Sciatic nerve (tissue), 2 donors: ENCODE measurements around the gene PTPRJ. TPM values are rescaled to one million over a fixed set of nuclear protein-coding genes. Genes with fewer than 3 reads are reported as not detected.
"Not testable (repeated sequence)": the region's sequence is repeated elsewhere in the genome, so short reads cannot be mapped to it uniquely, and the experiment has no call there.

Experiments used
- ATAC-seq: fragments of 200-7000 bp; cut with Tn5 transposase; one replicate; pipeline ENCODE4 v1.9.1; 2020; ENCODE audit warnings: mild to moderate bottlenecking, moderate library complexity
- DNase-seq: peaks from one replicate; pipeline ENCODE4 v3.0.0-alpha.2; 2020; ENCODE audit warnings: low spot score
- intact Hi-C: fragments of 100-400 bp; cut with DNase I; formaldehyde crosslinking; loops from one replicate; pipeline ENCODE4 v1.14.2; 2022
- total RNA-seq: library from RNA; stranded (reverse); fragmentation: NEBNext Ultra II Directional; extraction: Animal tissue kit (Norgen Biotek cat#: 25700); gene quantifications from one replicate; pipeline ENCODE4 v1.2.1, GENCODE V29; 2021
- donor health status: DM: no; HTN: no; CAD: no.
- donor health status: DM: no; HTN: no; CAD: no.

Gene PTPRJ
- total RNA-seq, 1 donor from 2014 or later, result 35.1 TPM

GRCh38 chr11:48123254-48123875 lies 143.0 kb downstream of the PTPRJ start:
- DNase-seq (no peak), ATAC-seq (no peak)
- intact Hi-C loops, result no loop called here

DNA sequence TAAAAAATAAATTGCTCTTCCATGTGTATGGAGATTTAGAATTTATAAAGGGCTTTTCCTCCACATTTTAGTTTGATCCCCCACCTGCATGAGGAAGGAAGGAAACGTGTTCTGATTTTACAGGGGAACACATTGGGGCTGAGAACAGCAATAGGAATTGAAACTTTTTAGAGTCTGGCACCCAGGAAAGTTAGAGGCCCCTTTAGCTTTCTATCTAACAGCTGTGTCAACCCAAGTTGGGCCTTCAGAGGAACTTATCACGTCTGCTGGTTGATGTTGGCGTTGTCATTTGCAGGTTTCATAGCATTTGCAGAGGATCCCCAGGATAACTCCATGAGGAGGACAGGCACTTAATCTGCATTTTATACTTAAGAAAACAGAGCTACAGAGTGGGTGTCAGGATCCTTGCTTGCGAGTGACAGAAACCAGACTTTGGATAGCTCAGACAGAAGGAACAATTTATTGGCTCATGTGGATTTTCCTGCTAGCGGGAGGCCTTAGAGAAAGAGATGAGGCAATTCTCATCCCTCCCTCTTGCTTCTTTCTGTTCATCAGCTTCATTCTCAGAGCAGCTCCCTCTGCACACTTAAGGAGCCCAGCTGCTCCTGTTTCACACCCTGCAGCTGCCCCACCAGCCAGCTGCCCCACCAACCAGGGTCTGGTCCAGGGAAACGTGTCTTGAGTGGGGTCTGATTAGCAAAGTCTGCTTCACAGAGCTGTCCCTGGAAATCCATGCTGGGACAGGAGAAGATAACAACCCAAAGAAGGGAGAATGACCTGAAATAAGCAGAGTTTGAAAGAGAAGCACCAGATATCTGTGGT lies 143.8 kb downstream of the PTPRJ start:
- DNase-seq (no peak), ATAC-seq (no peak)
- intact Hi-C loops, result no loop called here

DNA sequence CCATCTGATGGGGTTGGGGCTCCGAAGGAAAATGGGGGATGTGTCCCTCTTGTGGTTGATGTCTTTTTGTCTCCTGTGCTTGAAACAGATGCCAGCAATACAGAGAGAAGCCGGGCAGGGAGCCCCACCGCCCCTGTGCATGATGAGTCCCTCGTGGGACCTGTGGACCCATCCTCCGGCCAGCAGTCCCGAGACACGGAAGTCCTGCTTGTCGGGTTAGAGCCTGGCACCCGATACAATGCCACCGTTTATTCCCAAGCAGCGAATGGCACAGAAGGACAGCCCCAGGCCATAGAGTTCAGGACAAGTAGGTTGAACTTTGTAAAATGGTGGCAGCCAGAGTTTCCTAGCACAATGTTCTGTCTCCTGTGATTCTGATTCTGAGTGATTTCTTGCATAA lies 144.5 kb downstream of the PTPRJ start:
- ATAC-seq (no peak), DNase-seq (no peak)
- intact Hi-C loops, result no loop called here

DNA sequence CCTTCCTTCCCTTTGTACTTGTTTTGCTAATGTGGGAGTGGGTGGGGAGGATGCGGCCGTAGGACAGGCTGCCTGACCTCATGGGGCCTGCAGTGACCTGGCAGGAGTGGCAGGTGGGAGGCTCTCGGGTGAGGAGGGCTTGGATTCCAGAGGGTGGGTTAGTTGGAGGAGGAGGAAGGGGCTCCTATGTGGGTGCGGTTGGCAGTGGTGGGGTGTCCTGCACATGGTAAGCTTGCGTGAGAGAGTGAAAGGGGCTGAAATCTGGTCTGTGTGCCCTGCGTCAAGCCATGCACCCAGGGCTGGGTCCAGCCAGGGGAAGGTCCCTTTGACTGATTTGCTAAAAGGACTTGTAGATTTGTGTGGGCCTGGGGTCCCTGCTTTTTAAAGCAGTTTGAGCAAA lies 145.5 kb downstream of the PTPRJ start:
- no peak for DNase-seq
- ATAC-seq, result no peak
- intact Hi-C loops, result no loop called here

DNA sequence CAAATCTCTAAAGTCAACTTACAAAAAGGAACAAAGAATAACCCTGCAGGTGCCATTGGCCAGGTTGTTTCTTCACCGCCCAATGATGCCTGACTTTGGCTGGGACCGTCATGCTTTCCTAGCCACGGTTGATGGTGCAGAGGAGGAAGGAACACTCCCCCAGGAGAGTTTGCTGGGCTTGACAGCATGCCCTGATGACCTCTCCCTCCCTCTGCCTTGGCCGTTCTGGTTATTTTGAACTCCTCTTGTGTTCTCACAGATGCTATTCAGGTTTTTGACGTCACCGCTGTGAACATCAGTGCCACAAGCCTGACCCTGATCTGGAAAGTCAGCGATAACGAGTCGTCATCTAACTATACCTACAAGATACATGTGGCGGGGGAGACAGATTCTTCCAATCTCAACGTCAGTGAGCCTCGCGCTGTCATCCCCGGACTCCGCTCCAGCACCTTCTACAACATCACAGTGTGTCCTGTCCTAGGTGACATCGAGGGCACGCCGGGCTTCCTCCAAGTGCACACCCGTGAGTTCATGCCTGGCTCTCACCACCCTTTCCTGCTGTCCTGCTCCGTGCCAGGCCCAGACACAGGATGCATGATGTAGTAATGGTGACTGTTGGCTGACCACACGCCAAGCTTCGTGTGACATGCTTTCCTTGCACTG lies 147.3 kb downstream of the PTPRJ start:
- ATAC-seq (no peak), DNase-seq (no peak)
- intact Hi-C loops, result no loop called here

DNA sequence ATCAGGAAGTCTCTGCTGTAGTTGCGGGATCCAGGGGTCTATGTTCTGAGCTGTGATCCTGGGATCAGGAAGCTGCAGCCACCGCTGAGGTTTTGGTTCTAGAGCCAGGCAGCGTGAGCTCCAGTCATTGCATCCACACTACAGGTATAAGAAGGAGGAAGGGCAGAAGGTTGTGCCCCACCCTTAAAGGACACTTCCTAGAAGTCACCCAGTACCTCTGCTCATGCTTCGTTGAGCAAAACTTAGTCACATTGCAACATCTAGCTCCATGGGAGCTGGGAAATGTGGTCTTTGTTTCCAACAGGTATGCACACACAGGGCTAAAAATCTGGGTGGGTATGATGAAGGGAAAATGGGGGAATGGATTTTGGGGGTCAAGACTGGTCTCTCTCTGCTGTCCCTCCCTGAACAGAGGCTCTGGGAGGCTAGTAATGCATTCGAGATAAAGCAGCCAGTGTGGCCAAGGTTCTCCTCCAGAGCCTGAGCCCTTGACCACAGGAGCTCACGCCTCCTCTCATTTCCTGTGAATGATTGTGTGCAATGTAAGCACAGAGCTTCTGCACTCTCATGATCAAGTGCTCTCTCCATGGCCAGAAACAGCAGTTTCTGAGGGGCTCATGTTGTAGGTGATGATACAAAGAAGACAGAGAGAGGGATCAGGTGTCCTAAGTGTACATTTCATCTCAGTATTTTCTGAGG lies 149.5 kb downstream of the PTPRJ start:
- intact Hi-C loops, result no loop called here
- no peak for ATAC-seq
- DNase-seq, result no peak

GRCh38 chr11:48134221-48134922 lies 154.0 kb downstream of the PTPRJ start:
- no peak for DNase-seq
- ATAC-seq, result no peak

DNA sequence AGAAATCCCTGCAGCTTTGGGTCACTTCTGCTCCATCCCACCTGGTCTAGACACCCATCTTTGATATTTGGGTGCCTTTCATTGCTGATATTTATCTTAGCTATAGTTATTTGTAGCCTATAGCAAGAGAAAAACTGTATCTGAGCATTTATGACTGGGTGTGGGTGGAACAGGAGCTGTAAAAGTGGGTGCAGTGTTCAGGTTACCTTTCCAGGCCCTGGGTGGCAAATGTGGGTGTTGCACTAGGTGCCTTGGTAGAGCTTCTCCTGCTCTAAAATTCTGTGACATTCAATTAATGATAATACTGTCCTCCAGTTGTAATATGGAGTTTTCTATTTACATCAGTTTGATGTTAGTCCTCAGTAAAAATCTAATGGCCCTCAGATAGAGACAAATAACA lies 157.9 kb downstream of the PTPRJ start:
- DNase-seq (no peak), ATAC-seq (no peak)
- intact Hi-C loops, result no loop called here

More at GRCh38 chr11:48134221-48134922, 154.0 kb downstream of the PTPRJ start:
- intact Hi-C loops, result no loop called here

GRCh38 chr11:48139896-48140295 lies 159.5 kb downstream of the PTPRJ start:
- DNase-seq, ATAC-seq, intact Hi-C loops: not testable (repeated sequence)

GRCh38 chr11:48141475-48142122 lies 161.2 kb downstream of the PTPRJ start:
- intact Hi-C loops, result no loop called here
- ATAC-seq (no peak), DNase-seq (no peak)

GRCh38 chr11:48142889-48143288 lies 162.5 kb downstream of the PTPRJ start:
- intact Hi-C loops, result no loop called here
- DNase-seq (no peak), ATAC-seq (no peak)

DNA sequence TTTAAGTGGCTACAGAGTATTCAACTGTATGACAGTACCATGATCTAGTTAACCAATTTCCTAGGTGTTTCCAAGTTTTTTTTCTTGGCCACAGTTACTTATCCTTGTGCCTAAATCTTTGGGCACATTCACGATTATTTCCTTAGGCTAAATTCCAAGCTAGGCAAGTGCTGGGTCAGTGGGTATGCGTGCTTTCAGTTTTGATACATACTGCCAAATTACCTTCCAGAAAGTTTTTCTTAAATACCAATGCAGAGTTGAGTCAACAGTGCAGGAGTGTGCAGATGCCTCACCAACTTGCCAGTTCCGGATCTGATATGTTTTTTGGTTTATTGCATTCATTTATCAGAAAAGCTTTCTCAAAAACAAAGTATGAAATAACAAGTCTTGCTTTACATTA lies 168.4 kb downstream of the PTPRJ start:
- ATAC-seq, result no peak
- no peak for DNase-seq
- intact Hi-C loops, result no loop called here

DNA sequence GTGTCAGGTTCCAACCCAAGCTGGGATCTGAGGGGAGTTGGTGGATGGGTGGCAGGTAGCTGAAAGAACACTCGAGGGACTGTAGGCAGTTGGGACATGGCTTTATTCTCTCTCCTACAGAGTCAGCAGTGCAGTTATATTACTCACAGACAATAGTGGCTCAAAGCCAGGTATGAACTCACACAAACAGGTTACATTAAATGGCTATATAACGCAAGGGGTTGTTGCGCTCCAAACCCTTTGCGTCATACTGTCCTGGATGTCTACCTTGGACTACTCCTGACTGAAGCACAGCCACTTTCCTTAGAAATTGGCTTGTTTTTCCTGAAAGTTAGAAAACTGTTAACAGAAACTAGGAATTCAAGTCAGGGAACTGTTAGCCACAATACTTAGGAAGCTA lies 169.9 kb downstream of the PTPRJ start:
- no peak for DNase-seq
- intact Hi-C loops, result no loop called here
- no peak for ATAC-seq

GRCh38 chr11:48154151-48154550 lies 173.8 kb downstream of the PTPRJ start:
- intact Hi-C loops, result no loop called here
- ATAC-seq, result no peak
- no peak for DNase-seq

DNA sequence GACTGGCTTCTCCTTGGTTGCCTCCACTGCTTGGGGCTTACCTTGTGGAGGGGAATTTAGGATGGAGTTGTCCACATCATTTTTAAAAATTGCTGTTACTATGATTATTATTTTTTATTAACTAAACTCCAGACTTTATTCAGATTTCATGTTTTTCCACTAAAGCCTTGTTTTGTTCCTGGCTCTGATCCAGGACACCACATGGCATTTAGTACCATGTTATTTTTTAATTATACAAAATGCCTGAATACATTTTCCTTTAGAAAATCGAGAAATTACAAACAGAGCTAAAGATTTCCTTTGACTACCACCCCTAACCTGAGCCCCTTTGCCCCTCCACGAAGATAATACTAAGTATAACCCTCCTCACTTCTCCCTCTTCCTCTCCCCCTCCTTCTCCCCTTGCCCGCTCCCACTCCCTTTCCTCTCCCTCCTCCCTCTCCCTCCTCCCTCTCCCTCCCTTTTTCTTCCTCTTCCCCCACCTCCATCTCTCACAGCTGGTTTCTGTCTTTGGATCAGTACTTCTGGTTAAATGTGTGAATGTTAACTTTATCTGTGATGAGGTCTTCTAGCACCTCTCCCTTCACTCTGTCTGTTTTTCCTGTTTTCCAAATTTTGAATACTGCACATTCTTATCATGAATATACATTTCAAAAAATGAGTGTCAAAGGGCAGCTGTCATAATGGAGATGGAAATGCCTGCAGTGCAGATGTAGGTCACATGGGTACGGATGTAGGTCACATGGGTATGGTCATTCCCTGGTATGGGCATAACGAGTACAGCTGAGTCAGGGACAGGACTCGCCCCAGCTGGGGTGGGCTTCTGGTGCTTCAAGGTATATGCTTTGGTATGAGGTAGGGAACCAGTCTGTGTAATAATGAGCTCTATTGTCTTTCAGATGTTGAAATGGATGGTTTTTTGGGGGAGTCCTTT lies 181.9 kb downstream of the PTPRJ start:
- DNase-seq, result no peak
- intact Hi-C loops, result no loop called here
- ATAC-seq, result no peak

DNA sequence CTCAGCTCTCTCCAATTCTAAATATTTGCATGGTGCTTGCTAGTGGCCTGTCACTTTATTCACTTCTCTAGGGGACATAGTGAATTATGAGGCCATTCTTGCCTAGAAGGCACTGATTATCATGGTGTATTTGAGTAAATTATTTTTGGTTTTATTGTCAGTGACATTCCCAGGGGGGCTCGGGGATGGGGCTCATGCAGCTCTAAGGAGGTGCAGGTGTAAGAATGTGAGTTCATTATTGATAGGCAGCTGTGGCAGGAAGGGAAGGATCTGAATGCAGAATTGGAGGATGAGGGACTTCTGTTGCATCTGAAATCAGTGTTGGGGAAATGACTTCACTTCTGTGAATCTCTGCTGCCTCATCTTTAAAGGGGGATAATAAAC lies 182.5 kb downstream of the PTPRJ start:
- DNase-seq, result peak; percentile 35
- intact Hi-C loops, result no loop called here
- ATAC-seq, result no peak

DNA sequence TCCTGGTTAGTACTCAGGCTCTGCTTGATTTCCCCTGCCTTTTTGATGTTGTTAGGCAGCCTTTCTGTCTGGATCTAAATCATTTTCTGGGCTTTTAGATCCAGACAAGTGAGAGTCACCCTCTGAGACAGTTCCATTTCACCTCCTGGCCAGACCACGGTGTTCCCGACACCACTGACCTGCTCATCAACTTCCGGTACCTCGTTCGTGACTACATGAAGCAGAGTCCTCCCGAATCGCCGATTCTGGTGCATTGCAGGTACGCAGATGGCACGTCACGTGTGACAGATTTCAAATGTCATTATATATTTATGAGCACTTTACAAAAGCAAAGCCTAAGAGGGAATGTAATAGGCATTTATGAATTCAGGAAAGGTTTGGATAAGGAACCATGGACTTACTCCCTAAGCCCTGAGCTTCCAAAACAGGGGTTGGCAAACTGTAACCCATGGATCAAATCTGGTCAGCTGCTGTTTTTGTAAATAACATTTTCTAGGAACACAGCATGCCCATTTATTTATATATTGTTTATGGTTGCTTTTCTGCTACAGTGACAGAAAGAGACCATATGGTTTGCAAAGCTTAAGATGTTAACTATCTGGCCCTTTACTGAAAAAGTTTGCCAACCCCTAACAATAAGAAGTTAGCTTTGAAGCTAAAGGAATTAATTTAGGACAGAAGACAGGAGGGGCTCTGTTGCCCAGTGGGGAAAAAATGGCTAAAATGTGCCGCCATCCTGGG lies 183.2 kb downstream of the PTPRJ start:
- intact Hi-C loops, result no loop called here
- no peak for ATAC-seq
- DNase-seq, result peak; percentile 27
